Globus pallidus (tissue), 1 donor: ENCODE results near the gene CDADC1.
A peak's percentile ranks its signal among the peaks of the same experiment; 100 is the strongest.
"Not testable (repeated sequence)": the region's sequence is repeated elsewhere in the genome, so short reads cannot be mapped to it uniquely, and the experiment has no call there.

Source experiments
- DNase-seq: peaks from one replicate; pipeline ENCODE4 v3.0.0-alpha.2; 2015; ENCODE audit warnings: low spot score

Gene CDADC1

GRCh38 chr13:49238621-49239020, 9.1 kb upstream of the CDADC1 start:
- DNase-seq: no peak

DNA sequence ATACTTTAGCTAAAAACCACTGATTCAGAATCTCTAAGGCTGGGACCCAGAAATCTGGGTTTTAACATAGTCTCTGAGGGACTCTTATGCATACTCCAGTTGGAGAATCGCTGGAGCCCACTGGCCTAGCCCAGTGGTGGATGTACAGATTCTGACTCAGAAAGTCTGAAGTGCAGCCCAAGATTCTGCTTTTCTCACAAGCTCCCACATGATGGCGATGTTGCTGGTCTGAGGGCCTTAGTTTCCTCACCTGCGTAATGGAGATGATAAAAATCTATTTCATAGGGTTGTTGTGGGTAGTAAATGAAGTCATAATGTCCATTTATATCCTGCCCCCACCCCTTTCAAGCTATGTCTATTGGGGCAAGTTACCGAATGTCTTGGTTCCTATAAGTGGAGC, 7.7 kb upstream of the CDADC1 start:
- no peak for DNase-seq

- DNase-seq: no peak
These were observed 6.4 kb upstream of the CDADC1 start for GRCh38 chr13:49241296-49241695.

DNA sequence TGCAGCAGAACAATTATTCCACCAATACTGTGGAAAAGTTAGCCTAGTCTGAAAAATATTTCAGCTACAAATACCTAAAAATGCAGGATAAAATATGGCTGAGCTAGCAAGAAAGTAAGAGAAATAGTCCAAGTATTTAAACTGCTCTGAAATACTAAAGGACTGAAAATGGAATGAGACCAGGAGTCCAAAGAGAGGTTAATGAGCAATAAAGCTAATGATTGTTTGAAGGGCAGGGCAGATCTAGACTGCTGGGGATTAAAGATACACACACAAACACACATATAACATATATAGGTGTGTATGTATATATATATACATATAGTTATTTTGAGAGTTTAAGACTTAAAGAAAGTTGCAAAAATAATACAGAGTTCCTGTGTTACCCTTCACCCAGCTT, 2.6 kb upstream of the CDADC1 start:
- DNase-seq: no peak

DNA sequence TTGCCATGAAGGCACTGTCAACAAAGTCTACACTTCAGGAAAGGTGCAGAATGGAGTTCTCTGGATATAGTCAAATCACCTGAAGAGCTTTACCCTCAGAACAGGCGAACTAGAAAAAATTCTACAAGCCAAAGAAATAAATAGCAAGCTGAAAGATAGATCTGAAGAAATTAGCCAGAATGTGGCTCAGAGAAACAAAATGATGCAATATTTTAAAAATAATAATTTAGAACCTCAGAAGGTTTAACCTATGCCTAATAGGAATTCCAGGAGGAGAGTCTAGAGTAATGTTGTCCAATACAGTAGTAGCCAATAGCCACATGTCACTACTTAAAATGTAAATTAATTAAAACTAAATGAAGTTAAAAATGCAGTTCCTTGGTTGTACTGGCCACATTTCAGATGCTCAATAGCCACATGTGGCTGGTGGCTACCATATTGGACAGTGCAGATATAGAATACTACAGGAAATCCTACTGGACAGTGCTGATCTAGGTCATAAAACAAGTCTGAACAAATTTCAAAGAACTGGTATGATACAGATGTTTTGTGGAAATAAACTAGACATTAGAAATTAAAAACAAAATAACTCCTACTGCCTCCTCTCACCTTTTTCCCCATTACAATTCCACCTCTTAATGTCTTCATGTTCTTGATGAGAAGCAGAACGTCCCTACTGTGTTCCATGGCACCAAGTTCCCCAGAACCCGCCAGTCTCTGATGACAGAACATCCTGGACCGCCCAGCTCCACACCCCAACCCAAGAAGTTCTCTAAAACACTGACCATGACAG, 679 bp upstream of the CDADC1 start:
- DNase-seq: no peak

DNA sequence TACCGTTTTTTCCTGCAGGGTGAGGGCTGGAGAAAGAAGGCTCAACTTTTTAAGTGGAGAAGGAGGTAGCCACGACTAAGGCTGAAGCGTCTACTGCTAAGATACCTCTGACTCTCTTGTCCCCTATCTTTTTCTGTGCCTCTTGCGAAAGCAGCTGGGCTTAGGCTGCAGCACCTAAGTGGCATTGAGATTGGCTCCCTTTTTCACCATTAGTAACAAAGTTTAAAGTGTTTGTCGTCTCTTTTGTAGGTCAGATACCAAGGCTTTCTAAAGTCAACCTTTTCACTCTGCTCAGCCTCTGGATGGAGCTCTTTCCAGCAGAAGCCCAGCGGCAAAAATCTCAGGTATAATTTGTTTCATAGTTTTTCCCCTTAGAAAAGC, 887 bp downstream of the CDADC1 start:
- DNase-seq: no peak

DNA sequence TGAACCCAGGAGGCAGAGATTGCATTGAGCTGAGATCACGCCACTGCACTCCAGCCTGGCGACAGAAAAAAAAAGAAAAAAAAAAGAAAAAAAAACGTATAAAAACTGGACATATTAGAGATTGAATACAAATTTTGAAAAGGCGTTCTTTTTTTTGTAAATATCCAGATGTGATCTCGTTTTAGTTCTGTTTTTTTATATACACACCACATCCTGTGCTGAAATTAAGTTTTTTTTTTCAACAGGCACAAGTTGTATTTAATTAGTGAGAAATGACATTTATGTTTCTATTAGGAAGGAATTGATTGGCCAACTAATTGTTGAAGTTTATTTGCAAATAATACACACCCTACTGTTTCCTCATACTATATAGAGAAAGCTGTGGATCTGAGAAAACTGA, 3.6 kb downstream of the CDADC1 start:
- no peak for DNase-seq

DNA sequence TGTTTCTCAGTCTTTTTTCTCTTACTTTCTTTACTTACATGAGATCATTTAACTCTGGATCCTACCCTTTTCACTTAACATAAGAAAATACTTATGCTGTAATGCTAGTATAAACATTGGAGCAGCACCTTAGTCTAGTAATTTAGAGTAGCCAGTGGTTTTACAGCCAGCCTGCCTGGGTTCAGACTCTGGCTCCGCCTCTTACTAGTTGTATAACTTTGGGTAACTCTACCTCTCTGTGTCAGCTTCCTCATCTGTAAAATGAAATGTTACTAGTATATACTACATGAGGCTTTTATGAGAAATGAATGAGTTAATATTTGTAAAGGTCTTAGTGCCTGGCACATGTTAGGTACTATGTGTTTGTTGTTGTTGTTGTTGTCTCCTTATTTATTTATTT, 5.6 kb downstream of the CDADC1 start:
- no peak for DNase-seq

GRCh38 chr13:49254007-49254406, 6.3 kb downstream of the CDADC1 start:
- DNase-seq: no peak

DNA sequence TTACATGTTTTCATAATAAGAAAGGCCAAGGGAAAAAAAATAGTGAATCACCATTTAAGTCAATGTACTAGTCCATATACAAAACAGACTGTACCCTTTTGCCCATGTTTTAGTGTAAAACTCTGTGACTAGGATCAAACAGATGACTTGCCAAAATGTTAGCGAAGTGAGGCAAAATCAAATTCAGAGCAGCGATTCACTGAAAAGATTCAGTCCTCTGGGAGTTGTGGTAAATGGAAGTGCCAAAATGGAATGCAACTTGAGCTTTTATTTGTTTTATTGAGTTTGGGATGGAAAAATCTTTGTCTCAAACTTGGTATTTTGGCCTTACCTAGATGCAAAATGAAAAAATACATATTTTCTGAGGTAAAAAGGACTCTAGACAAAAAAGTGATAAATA, 9.1 kb downstream of the CDADC1 start:
- no peak for DNase-seq

DNA sequence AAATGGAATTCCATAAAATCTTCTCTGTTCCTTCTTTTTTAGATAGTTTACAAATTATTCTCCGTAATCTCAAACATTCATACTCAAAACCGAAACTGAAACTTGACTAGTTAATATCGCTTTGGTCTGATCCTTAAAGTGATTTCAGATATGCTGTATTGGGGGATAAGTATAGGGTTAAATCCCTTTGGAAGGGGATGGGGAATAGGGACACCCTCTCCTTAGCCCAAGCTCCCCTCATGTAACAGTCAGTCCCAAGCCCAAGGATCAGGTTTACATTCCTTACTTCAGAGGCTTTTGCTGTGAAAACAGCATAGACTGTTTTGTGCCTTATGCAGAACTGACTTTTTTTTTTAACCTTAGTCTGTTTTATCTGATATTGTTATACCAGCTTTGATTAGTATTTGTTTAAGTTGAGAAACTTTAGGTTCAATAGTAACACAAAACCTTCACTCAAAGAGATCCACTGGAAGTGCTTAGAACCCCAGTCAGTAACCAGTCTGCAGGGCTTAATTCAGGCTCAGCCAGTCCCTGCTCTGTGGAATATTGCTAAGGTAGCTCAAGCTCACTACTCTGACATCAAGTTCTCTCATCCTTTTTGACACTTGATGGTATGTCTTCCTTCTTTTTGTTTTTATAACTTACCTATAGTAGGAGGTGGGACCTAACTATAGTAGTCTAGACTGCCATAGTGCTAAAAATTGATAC, 10.5 kb downstream of the CDADC1 start:
- no peak for DNase-seq

- DNase-seq: no peak
These were observed 11.9 kb downstream of the CDADC1 start for GRCh38 chr13:49259586-49259985.

GRCh38 chr13:49262634-49263033, 14.9 kb downstream of the CDADC1 start:
- DNase-seq: no peak

GRCh38 chr13:49265822-49266221, 18.1 kb downstream of the CDADC1 start:
- DNase-seq: no peak

DNA sequence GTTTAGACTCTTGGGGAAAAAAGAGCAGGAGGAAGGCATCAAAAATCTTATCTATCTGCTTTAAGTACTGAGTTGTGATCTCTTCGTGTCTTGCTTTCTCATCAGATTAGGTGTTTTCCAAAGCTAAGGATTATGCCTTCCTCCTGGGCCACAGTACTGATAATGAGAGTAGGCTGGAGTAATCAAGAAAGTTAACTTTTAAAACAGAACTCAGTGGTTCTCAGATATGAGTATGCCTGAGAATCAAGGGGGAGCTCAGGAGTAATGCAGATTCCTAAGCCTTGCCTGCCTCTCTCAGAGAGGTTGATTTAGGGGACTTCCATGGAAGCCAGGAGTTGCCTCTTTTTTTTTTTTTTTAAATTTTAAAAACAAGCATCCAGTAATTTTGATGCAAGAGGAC, 23.5 kb downstream of the CDADC1 start:
- no peak for DNase-seq

DNA sequence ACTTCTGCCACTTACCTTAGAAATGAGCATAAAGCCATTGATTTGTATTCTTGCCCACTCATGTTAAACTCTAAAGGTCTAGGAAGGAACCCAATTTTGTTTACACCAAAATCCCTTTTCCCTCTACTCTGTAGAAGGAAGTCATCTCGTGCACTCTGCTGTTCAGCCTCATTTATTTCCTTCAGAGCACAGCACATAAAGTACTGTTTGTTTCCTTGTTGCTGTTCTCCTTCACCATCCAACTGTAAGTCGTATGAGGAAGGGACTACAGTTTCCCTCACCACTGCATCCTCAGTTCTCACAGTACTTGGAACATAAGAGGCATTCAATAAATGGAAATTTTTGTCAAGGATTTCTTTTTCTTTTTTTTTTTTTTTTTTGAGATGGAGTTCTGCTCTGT, 24.6 kb downstream of the CDADC1 start:
- no peak for DNase-seq

DNA sequence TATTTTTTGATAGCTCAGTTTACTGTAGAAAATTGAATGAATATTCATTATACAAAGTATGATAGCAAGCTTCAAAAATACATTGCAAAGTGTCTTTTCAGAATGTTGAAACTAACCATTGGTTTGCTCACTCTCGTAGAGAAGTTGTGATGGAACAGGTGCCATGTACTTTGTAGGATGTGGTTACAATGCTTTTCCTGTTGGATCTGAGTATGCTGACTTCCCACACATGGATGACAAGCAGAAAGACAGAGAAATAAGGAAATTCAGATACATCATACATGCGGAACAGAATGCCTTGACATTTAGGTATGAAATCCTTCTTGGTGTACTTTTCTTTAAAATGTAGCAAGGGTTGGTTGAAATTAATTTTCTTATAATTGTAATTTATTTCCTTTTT, 30.5 kb downstream of the CDADC1 start:
- DNase-seq: no peak

DNA sequence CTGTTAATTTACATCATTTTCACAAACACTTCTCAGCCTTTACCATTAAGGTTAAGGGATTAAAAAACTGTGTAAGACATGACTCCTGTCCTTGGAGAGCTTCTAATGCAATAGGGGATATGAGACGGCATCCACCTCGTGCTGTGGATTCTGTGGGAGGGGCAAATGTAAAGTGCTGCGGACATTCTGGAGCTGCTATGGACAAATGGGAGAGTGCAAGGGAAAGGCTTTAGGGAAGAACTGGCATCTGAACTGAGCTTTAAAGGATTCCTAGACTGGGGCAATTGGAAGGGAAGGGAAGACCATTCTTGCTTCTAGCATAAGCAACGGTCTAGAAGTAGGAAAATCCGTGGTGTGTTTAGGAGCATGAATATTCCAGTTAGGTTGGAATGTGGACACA, 31.4 kb downstream of the CDADC1 start:
- no peak for DNase-seq

GRCh38 chr13:49279885-49280284, 32.2 kb downstream of the CDADC1 start:
- DNase-seq: no peak

GRCh38 chr13:49287995-49288394, 40.3 kb downstream of the CDADC1 start:
- no peak for DNase-seq

GRCh38 chr13:49288458-49288857, 40.7 kb downstream of the CDADC1 start:
- no peak for DNase-seq

DNA sequence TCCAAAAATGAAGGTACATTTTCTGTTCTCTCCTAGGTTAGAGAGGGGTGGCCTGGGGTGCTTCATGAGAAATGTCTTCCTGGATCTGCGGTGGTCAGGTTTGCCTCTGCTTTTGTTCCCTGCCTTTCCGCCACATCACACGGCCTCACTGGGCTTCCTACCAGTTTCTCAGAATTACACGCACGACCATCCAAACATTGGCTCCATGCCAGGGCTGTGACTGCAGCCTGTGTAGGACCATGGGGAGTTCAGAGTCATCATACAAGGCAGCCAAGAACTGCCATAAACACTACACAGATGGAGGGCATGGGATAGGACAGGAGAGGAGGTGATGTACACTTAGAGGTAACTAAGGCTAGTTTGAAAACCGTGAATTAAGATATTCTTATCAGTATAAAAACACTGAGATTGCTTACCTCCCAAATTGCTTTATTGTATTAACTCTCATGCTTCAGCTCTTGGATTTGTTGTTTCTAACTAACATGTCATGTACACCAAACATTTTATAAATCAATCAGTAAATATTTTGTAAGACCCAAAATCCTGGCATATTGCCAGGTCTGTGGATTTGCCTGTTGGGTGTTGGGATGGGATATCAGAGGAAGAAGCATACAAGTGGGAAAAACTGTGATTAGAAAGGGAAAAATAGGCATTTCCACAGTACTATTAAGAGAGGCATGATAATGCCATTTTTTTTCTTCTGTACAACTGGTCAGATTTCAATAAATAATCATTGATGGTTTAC, 45.2 kb downstream of the CDADC1 start:
- DNase-seq: peak; percentile 61

DNA sequence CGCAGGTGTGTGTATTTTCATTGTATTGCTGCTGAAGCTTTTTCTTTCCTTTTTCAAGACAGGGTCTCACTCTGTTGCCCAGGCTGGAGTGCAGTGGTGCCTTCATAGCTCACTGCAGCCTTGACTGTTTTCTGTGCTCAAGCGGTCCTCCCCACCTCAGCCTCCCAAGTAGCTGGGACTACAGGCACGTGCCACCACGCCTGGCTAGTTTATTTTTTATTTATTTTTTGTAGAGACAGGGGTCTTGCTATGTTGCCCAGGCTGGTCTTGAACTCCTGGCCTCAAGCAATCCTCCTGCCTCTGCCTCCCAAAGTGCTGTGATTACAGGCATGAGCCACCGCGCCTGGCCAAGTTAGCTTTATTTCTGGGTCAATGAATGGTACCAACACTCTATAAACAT, 47.0 kb downstream of the CDADC1 start:
- not testable (repeated sequence) for DNase-seq
